ENCODE data around the gene TMEM101.
"Not testable (repeated sequence)": the region's sequence is repeated elsewhere in the genome, so short reads cannot be mapped to it uniquely, and the experiment has no call there.

TMEM101 gene

DNA sequence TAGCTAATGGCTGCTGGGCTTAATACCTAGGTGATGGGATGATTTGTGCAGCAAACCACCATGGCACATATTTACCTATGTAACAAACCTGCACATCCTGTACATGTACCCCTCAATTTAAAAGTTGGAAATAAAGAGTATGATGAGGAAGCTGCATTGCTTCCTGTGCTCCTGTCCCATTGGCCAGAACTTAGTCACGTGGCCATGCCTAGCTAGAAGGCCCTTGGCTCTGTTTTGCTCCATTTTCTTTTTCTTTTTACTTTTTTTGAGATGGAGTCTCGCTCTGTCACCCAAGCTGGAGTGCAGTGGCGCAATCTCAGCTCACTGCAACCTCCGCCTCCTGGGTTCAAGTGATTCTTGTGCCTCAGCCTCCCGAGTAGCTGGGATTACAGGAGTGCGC, 53.5 kb downstream of the TMEM101 start:
- peaks cover 28% of the 10 kb centered on the region for H3K27me3 Mint-ChIP-seq (ENCODE audit: low read depth)
- H3K36me3 Mint-ChIP-seq (ENCODE audit: low read depth); H3K4me1 Mint-ChIP-seq (ENCODE audit: low read depth); H3K4me3 Mint-ChIP-seq; H3K9me3 Mint-ChIP-seq; H3K27ac Mint-ChIP-seq: not testable (repeated sequence)

Measured in T-helper 1 cell treated with Interleukin-12 subunit alpha and Interleukin-12 subunit beta and Interleukin-4 antibody, amounts not matched to agents 30 μg/mL and 1 μg/mL, for 36 hours (primary cell).